Amygdala (tissue), 56 donors: ENCODE data around the gene NDUFB2.
"Not testable (repeated sequence)": the region's sequence is repeated elsewhere in the genome, so short reads cannot be mapped to it uniquely, and the experiment has no call there.

Experiments used
- DNase-seq, 56 donors: peaks; one replicate each; lab custom pipeline; 2025; lab: John Stamatoyannopoulos, UW

The NDUFB2 gene

DNA sequence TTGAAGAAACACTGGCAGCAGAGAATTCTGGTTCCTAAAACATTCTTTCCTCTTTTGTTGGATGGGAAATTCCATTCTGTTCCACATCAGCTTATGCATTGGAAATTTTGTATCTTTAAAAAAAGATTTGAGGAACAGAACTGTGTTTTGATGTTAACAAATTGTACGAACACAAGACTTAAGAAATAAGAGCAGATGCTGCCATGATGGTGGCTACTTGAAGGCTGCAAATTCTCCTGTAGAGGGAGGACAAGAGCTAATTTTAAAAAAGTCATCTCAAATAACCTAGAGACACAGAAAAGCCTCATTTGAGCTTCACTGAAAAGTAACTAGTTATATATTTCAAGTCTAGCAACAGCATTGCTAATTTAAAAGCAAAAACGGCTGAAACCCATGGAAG lies 29.8 kb downstream of the NDUFB2 start:
- DNase-seq, result no peak

DNA sequence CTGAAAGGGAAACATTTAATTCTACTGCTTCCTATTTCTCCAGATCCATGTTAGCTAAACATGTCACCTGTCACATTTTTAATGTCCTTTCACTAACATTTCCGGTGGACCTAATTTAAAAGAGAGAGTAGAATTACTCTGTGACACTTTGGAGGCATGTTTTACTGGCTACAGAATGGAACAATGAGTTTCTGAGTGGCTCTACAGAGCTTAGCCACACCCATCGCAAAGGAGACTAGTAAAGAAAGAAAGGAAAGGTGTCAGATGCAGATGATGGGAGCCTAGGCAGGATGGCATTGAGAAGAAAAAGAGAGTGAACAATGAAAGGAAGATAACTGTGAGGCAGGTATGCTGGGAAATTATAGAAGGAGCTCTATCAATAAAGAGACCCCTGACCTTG lies 35.9 kb downstream of the NDUFB2 start:
- no peak for DNase-seq

DNA sequence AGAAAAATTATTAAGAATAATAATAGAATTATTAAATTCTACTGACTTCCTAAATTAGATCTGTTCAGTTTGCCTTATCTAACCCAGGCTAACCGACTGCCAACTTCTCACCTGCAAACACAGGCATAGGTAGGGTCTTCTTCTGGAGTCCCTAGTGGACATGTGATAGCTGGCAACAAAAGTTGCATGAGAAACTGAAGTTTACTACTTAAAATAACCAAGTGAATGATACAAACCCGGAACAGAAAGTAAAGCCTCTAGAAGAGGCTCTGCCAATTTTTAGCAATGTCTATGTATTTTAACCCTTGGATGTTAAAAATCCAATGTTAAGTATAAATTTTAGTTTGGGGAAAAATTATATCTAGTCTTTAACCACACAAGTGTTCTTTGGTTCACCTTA lies 37.6 kb downstream of the NDUFB2 start:
- DNase-seq, result no peak

DNA sequence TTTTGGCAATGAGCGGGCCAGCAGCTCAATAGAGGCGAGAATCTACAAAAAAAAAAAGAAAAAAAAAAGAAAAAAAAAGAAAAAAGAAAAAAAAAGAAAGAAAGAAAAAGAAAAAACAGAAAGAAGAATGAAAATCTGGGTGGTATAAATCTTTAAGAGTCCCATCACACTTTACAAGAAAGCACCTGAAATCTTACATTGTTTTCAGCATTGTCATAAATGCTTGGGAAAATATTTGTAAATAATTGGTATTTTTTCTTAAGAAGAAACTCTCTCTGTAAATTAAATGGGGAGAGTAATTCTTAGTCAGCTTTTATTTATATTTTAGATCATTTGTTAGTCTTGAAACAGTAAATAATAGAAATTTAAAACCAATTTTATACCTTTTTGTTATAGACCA lies 38.2 kb downstream of the NDUFB2 start:
- no peak for DNase-seq

DNA sequence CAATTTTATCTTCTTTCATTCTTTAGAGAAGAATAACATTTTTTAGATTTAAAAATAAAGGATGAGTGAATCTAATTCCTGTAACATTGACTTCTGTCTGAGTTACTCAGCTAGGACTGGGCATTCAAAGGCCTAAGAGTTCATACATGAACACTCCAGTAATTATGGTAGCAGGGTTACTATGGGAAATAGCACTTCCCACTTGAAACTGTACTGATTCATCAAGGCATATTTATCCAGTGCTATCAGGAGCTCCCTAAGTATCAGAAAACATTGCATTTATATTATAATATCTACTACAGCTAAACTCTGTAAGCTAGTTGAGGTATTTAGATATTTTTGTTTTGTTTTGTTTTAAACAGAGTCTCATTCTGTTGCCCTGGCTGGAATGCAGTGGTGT lies 41.8 kb downstream of the NDUFB2 start:
- no peak for DNase-seq

DNA sequence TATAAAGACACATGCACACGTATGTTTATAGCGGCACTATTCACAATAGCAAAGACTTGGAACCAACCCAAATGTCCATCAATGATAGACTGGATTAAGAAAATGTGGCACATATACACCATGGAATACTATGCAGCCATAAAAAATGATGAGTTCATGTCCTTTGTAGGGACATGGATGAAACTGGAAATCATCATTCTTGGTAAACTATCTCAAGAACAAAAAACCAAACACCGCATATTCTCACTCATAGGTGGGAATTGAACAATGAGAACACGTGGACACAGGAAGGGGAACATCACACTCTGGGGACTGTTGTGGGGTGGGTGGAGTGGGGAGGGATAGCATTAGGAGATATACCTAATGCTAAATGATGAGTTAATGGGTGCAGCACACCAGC lies 46.7 kb downstream of the NDUFB2 start:
- not testable (repeated sequence) for DNase-seq

DNA sequence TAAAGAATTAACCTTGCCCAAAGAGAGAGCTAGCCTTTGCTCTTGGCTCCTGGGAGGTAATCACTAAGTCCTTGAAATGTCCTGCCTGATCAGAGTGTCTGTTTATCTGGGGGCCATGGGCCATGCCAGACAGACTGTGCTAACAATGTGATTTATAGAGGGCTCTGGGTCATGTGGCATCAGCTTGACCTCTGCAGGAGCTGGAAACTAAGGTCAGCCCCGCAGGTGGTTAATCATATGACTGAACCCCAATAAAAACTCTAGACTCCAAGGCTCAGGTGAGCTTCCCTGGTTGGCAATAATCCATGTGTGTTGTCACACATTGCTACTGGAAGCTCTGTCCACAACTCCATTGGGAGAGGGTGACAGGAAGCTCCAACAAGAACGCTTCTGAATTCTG lies 47.5 kb downstream of the NDUFB2 start:
- DNase-seq, result no peak

DNA sequence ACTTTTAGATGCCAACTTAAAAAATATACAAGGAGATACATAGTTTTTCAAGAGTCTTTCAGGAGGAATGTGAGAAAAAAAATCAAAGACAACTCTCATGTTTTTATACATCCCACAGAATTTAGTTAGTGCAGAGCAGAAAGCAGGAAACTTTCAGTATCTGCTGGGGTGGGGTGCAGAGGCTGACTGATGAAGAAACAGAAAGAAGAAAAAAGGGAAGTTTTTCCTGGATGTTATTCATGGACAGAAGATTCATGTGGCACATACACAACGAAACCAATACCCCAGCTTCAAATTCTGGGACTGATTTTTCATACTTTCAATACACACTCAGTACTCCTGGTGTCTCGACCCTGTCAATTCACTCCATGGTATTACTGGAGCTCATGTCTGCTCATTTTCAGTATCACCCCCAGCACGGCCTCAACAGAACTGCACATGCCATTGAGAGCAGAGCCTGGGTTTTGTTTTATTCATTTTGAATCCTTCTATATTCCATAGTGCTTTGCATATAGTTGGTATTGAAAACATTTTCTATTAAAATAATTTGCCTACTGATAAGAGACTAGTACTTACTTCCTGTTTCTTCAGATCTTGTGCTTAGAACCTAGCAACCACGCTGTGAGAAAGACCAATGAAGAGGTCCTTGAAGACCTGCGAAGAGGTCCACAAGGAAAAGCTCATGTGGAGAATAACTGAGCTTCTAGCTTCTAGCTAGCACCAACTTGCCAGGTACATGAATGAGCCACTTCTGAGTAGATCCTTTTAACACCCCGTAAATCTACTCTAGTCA lies 49.0 kb downstream of the NDUFB2 start:
- no peak for DNase-seq

DNA sequence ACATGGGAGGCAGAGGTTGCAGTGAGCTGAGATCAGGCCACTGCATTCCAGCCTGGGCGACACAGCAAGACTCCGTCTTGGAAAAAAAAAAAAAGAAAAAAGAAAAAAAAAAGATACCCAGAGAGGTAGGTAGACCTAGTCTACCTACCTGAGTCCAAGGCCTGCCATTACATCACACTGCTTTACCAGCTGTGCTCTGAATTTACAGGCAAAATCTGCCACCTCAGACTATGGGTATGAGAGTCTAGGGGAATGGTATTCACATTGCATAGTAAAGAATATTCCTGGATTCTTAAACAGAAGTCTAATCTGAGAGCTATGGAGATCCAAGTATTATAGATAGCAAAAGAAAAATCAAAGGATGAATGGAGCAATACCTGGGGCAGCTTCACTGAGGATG lies 50.2 kb downstream of the NDUFB2 start:
- DNase-seq, result no peak

DNA sequence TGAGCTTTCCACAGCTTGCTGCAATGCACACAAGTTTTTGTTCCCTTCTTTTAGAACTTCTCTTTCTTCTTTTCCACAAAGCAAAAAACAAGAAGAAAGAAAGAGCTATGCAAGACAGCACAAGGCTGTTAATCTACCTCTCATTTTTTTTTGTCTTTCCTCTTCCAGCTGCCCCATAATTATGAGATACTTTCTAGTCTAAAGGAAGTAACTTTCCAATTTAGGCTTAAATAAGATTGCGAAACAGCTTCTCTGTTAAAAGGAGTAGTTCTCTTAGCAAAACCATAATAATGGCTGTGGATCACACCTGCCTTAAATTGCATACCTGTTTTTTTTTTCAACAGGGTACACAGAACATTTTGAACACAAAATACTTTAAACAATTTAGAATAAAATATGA lies 56.0 kb downstream of the NDUFB2 start:
- DNase-seq, result no peak

DNA sequence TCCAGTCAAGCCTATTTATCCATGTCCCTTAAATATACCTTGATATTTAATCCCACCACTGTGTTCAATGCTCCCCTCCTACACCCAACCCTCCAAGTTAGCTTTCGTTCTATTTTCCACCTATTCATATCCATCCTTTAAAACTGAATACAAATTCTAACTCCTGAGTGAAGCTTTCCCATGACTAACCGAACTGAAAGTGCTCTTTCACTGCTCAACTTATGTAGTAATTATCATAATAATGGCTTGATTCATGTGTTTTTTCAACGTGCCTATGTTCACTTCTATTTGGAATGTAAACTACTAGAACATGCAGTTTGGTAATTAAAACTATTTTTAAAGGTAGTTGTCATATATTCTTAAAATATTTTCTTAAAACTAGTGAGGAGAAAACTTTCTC lies 58.0 kb downstream of the NDUFB2 start:
- no peak for DNase-seq
